Measurements from ENCODE around the gene BPIFA3. TPM values are rescaled to one million over a fixed set of nuclear protein-coding genes. Genes with fewer than 3 reads are reported as not detected.

The BPIFA3 gene
- total and polyA plus RNA-seq, 2 experiments from 2014 or later = not detected

DNA sequence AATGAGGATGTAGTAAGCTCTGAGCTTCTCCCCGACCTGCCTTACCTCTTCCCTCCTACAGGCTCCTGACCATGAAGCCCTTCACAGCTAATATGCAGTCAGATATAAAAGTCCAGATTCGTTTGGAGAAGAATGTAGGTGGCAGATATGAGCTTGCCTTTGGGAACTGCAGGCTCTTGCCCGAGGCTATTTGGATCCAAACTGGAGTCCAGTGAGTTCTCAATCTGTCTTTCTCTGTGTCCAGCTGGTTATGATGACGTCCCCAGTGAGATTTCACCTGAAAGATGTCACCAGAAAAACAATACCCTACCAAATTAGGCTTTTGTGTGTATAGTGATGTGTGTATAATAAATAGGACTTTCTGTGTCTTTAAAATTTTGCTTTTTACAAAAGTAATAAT is 14.7 kb upstream of the BPIFA3 start (continued):
- TF ChIP-seq, protein P1, sequence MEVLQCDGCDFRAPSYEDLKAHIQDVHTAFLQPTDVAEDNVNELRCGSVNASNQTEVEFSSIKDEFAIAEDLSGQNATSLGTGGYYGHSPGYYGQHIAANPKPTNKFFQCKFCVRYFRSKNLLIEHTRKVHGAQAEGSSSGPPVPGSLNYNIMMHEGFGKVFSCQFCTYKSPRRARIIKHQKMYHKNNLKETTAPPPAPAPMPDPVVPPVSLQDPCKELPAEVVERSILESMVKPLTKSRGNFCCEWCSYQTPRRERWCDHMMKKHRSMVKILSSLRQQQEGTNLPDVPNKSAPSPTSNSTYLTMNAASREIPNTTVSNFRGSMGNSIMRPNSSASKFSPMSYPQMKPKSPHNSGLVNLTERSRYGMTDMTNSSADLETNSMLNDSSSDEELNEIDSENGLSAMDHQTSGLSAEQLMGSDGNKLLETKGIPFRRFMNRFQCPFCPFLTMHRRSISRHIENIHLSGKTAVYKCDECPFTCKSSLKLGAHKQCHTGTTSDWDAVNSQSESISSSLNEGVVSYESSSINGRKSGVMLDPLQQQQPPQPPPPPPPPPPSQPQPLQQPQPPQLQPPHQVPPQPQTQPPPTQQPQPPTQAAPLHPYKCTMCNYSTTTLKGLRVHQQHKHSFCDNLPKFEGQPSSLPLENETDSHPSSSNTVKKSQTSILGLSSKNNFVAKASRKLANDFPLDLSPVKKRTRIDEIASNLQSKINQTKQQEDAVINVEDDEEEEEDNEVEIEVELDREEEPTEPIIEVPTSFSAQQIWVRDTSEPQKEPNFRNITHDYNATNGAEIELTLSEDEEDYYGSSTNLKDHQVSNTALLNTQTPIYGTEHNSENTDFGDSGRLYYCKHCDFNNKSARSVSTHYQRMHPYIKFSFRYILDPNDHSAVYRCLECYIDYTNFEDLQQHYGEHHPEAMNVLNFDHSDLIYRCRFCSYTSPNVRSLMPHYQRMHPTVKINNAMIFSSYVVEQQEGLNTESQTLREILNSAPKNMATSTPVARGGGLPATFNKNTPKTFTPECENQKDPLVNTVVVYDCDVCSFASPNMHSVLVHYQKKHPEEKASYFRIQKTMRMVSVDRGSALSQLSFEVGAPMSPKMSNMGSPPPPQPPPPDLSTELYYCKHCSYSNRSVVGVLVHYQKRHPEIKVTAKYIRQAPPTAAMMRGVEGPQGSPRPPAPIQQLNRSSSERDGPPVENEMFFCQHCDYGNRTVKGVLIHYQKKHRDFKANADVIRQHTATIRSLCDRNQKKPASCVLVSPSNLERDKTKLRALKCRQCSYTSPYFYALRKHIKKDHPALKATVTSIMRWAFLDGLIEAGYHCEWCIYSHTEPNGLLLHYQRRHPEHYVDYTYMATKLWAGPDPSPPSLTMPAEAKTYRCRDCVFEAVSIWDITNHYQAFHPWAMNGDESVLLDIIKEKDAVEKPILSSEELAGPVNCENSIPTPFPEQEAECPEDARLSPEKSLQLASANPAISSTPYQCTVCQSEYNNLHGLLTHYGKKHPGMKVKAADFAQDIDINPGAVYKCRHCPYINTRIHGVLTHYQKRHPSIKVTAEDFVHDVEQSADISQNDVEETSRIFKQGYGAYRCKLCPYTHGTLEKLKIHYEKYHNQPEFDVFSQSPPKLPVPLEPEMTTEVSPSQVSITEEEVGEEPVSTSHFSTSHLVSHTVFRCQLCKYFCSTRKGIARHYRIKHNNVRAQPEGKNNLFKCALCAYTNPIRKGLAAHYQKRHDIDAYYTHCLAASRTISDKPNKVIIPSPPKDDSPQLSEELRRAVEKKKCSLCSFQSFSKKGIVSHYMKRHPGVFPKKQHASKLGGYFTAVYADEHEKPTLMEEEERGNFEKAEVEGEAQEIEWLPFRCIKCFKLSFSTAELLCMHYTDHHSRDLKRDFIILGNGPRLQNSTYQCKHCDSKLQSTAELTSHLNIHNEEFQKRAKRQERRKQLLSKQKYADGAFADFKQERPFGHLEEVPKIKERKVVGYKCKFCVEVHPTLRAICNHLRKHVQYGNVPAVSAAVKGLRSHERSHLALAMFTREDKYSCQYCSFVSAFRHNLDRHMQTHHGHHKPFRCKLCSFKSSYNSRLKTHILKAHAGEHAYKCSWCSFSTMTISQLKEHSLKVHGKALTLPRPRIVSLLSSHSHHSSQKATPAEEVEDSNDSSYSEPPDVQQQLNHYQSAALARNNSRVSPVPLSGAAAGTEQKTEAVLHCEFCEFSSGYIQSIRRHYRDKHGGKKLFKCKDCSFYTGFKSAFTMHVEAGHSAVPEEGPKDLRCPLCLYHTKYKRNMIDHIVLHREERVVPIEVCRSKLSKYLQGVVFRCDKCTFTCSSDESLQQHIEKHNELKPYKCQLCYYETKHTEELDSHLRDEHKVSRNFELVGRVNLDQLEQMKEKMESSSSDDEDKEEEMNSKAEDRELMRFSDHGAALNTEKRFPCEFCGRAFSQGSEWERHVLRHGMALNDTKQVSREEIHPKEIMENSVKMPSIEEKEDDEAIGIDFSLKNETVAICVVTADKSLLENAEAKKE (CRISPR knock-in tag; IDR thresholded peaks at IDR 0.05) = no peak
- TF ChIP-seq, protein P2, sequence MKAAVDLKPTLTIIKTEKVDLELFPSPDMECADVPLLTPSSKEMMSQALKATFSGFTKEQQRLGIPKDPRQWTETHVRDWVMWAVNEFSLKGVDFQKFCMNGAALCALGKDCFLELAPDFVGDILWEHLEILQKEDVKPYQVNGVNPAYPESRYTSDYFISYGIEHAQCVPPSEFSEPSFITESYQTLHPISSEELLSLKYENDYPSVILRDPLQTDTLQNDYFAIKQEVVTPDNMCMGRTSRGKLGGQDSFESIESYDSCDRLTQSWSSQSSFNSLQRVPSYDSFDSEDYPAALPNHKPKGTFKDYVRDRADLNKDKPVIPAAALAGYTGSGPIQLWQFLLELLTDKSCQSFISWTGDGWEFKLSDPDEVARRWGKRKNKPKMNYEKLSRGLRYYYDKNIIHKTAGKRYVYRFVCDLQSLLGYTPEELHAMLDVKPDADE (IDR thresholded peaks at IDR 0.05) = no peak
- TF ChIP-seq, protein P3, sequence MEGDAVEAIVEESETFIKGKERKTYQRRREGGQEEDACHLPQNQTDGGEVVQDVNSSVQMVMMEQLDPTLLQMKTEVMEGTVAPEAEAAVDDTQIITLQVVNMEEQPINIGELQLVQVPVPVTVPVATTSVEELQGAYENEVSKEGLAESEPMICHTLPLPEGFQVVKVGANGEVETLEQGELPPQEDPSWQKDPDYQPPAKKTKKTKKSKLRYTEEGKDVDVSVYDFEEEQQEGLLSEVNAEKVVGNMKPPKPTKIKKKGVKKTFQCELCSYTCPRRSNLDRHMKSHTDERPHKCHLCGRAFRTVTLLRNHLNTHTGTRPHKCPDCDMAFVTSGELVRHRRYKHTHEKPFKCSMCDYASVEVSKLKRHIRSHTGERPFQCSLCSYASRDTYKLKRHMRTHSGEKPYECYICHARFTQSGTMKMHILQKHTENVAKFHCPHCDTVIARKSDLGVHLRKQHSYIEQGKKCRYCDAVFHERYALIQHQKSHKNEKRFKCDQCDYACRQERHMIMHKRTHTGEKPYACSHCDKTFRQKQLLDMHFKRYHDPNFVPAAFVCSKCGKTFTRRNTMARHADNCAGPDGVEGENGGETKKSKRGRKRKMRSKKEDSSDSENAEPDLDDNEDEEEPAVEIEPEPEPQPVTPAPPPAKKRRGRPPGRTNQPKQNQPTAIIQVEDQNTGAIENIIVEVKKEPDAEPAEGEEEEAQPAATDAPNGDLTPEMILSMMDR (conservative IDR thresholded peaks at IDR 0.05; ENCODE audit: low read depth in 2 of 2) = no peak
- TF ChIP-seq NANOG (IDR thresholded peaks at IDR 0.05; ENCODE audit: borderline replicate concordance) = no peak

DNA sequence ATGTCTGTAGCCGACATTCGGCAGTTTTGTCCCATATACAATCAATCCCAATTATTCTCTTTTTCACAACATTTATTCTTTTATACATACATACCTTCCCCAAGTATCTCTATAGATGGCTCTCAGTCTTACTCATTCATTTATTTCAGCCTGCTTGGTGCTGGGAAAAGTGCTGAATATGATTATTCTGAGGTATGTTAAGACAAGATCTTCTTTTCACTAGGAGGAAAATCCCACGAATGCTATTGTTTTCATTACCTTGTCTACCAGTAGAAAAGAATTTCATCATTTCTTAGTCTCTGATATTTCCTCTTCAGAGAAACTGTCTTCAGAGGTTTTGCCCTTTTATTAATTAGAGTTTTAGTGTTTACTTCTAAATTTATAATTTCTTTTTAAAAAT is 13.7 kb upstream of the BPIFA3 start:
- Mint-ChIP-seq H3K9me3 (no peaks in the 10 kb centered on the region; the same call in 2 of the 3 replicates), H3K36me3 (ENCODE audit: low read depth) (no peaks in the 10 kb centered on the region), H3K27ac (no peak overlapping the region), H3K4me1 (no peaks in the 10 kb centered on the region), H3K4me3 (no peak overlapping the region), H3K27me3 (ENCODE audit: insufficient read depth, low read depth, poor library complexity) (peaks cover 2% of the 10 kb centered on the region)
- Histone ChIP-seq H3K4me3 (no peak overlapping the region), H3K4me2 (no peak overlapping the region), H3K9me2 (ENCODE audit: insufficient read depth) (no peaks in the 10 kb centered on the region), H3F3A (replicated peaks; ENCODE audit: low read depth) (no peaks in the 10 kb centered on the region), H3K4me1 (ENCODE audit: insufficient read depth) (no peaks in the 10 kb centered on the region), H3K27ac (ENCODE audit: low read depth) (no peak overlapping the region), H4K20me1 (replicated peaks; ENCODE audit: insufficient read depth) (no peaks in the 10 kb centered on the region), H2AFZ (no peak overlapping the region), H3K27me3 (ENCODE audit: insufficient read depth) (no peaks in the 10 kb centered on the region), H3K36me3 (ENCODE audit: insufficient read depth) (no peaks in the 10 kb centered on the region), H3K79me2 (replicated peaks; ENCODE audit: insufficient read depth) (no peaks in the 10 kb centered on the region)
- DNase-seq (ENCODE audit: low spot score) (no peak), ATAC-seq (no peak)
- TF ChIP-seq ZNF331 (CRISPR knock-in tag; IDR thresholded peaks at IDR 0.05; ENCODE audit: low read depth) = no peak
- no peak for TF ChIP-seq EZH2phosphoT487 (IDR thresholded peaks at IDR 0.05; ENCODE audit: unreplicated experiment)
- no peak for TF ChIP-seq JUNB (IDR thresholded peaks at IDR 0.05; ENCODE audit: unreplicated experiment)
- TF ChIP-seq NANOG (IDR thresholded peaks at IDR 0.05; ENCODE audit: borderline replicate concordance) = no peak
- TF ChIP-seq ZNF114 (CRISPR knock-in tag; IDR thresholded peaks at IDR 0.05) = no peak
